Astrocyte of the cerebellum (primary cell): Measurements from ENCODE around the gene INVS.
"Not testable (repeated sequence)": the region's sequence is repeated elsewhere in the genome, so short reads cannot be mapped to it uniquely, and the experiment has no call there.

ENCODE experiments used
- DNase-seq: peaks from one replicate; pipeline ENCODE4 v3.0.0-alpha.2; 2011; ENCODE audit warnings: low read depth
- H3K4me3 ChIP-seq: 2 replicates; pipeline ENCODE4 v1.5.1; 2011; ENCODE audit warnings: mild to moderate bottlenecking, low read depth, low read length, moderate library complexity
- CTCF ChIP-seq: IDR thresholded peaks from 2 replicates; pipeline ENCODE4 v1.5.1; 2012; ENCODE audit warnings: low read length, low read depth, moderate library complexity, mild to moderate bottlenecking; ENCODE audit errors: missing control alignments
- in situ Hi-C: cut with HindIII; loops from 2 replicates; pipeline ENCODE4 v1.10.0; 2017; ENCODE audit warnings: low sequenced_read_pairs

The INVS gene

DNA sequence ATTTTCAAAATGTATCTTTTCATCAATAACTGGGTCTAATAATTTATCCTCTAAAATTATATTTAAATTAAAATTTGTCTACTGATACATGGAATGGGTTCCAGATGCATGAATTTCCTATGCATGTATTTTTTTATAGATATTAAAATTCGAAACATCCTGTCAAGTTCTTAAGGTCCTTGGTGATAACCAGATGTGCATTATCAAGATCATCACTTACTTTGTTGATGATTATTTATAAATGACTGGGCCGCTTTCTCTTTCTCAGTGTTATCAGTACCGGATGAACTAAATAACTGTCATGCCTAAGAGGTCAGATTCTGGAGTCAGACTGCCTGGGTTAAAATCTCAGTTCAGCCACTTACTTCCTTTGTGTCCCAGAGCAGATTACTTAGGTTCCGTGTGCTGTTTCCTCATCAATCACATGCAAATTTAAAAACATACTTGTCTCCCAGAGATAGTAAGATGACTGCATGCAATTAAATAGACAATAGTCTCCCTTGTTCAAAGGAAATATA lies 129.4 kb downstream of the INVS start:
- in situ Hi-C loops: no loop called here
- no peak for DNase-seq
- TF ChIP-seq CTCF: no peak
- H3K4me3 ChIP-seq: no peak overlapping the region

DNA sequence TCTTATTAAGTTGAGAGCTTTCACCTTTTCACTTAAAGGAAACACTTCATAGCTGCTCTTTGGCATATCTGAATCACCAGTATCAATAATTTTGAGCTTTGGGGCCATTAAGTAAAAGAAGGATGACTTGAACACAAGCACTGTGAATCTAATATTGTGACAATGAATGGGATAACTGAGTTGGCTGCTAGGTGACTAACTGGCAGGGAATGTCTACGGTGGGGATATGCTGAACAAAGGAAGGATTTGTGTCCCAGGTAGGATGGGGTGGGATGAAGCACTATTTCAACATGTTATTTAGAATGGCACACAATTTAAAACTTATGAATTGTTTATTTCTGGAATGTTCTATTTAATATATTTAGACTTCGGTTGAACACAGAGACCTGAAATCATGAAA lies 130.1 kb downstream of the INVS start:
- H3K4me3 ChIP-seq: no peak overlapping the region
- TF ChIP-seq CTCF: no peak
- DNase-seq: no peak
- in situ Hi-C loops: no loop called here

DNA sequence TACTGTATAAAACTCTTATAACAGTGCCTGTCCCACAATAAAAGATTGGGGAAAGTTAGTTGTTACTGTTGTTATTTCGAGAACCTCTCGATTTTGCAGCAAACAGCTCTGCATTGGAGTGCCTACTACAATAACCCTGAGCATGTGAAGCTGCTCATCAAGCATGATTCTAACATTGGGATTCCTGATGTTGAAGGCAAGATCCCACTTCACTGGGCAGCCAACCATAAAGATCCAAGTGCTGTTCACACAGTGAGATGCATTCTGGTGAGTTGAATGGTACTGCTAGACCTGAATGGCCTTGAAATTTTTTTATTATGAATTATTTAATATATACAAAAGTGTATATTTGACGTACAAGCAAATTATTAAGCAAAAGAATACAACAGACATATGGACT lies 130.5 kb downstream of the INVS start:
- no peak for TF ChIP-seq CTCF

GRCh38 chr9:100236986-100237385 lies 137.9 kb downstream of the INVS start:
- H3K4me3 ChIP-seq, DNase-seq, in situ Hi-C loops: not testable (repeated sequence)

More for the DNA sequence above, 130.5 kb downstream of the INVS start:
- no peak for DNase-seq
- no peak overlapping the region for H3K4me3 ChIP-seq
- in situ Hi-C loops: no loop called here

GRCh38 chr9:100240512-100240911 lies 141.5 kb downstream of the INVS start:
- H3K4me3 ChIP-seq: no peak overlapping the region
- DNase-seq: no peak
- no peak for TF ChIP-seq CTCF
- in situ Hi-C loops: no loop called here

GRCh38 chr9:100267211-100267610 lies 168.2 kb downstream of the INVS start:
- in situ Hi-C loops: no loop called here
- DNase-seq: no peak
- no peak for TF ChIP-seq CTCF
- H3K4me3 ChIP-seq: no peak overlapping the region

DNA sequence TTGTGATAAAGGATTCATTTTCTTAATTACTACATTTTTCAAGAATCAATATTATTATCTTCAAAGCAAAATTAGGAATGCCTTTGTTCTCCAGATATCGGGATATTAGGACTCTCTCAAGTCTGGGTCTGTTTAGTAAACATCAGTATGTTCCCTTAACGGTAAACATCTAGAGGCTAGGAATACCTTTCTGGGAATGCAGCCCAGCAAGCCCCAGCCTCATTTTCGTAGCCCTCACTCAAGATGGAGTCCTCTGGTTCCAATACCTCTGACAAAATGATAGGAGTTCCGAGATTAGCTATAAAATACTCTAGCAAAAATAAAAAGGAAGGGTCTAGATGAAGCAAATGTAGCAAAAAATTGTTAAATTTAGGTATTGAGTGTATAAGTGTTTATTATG lies 169.2 kb downstream of the INVS start:
- no peak for DNase-seq
- H3K4me3 ChIP-seq: no peak overlapping the region
- in situ Hi-C loops: no loop called here
- no peak for TF ChIP-seq CTCF
